CD14-positive monocyte (primary cell): ENCODE data around the gene RAB4B. TPM values are rescaled to one million over a fixed set of nuclear protein-coding genes. Genes with fewer than 3 reads are reported as not detected.
"Not testable (repeated sequence)": the region's sequence is repeated elsewhere in the genome, so short reads cannot be mapped to it uniquely, and the experiment has no call there.

Experiments used
- DNase-seq, 3 donors: peaks; one replicate each; pipeline ENCODE4 v3.0.0-alpha.2; 2011 to 2022
- H2AFZ ChIP-seq: 2 replicates; pipeline ENCODE4 v1.6.0; 2012; ENCODE audit warnings: mild to moderate bottlenecking, low read depth, low read length, inconsistent platforms; ENCODE audit not compliant: insufficient read depth, poor library complexity, severe bottlenecking
- H3K27ac ChIP-seq, 2 donors: 1 replicate in 1 of 2; 2 replicates in 1 of 2; pipeline ENCODE4 v1.5.1; 2012 to 2013; ENCODE audit warnings: low read length in 2 of 2, control low read depth in 1 of 2, inconsistent platforms in 1 of 2, low read depth in 1 of 2, mild to moderate bottlenecking in 1 of 2
- H3K27me3 ChIP-seq, 2 donors: one replicate each; pipeline versions ENCODE4 v1.6.0 to v1.6.1; 2011 to 2013; ENCODE audit warnings: low read length in 2 of 2; ENCODE audit not compliant: control insufficient read depth in 2 of 2, insufficient read depth in 2 of 2
- H3K36me3 ChIP-seq, 2 donors: replicated peaks in 1 of 2; 1 replicate in 1 of 2; 2 replicates in 1 of 2; pipeline versions ENCODE4 v1.5.1 to v1.6.1; 2012 to 2013; ENCODE audit warnings: low read length in 2 of 2, control low read depth in 1 of 2, inconsistent platforms in 1 of 2, mild to moderate bottlenecking in 1 of 2; ENCODE audit not compliant: insufficient read depth in 2 of 2, control insufficient read depth in 1 of 2
- H3K4me1 ChIP-seq, 2 donors: 1 replicate in 1 of 2; 2 replicates in 1 of 2; pipeline versions ENCODE4 v1.5.1 to v1.6.1; 2012 to 2013; ENCODE audit warnings: low read length in 2 of 2, control low read depth in 1 of 2, inconsistent platforms in 1 of 2, mild to moderate bottlenecking in 1 of 2, moderate library complexity in 1 of 2; ENCODE audit not compliant: insufficient read depth in 2 of 2, control insufficient read depth in 1 of 2
- H3K4me2 ChIP-seq: replicated peaks from 2 replicates; pipeline ENCODE3; 2012; ENCODE audit warnings: low read length, moderate library complexity, mild to moderate bottlenecking; ENCODE audit not compliant: poor library complexity, severe bottlenecking; ENCODE audit errors: extremely low read depth
- H3K4me3 ChIP-seq, 3 experiments: fragments of 200-600 bp in 1 of 3; sonication (generic) in 1 of 3; replicated peaks in 1 of 3; 1 replicate in 2 of 3; 2 replicates in 1 of 3; pipeline ENCODE4 v1.5.1; 2011 to 2013; ENCODE audit warnings: low read length in 3 of 3, mild to moderate bottlenecking in 3 of 3, control low read depth in 2 of 3, low read depth in 2 of 3, inconsistent platforms in 1 of 3, moderate library complexity in 1 of 3
- H3K79me2 ChIP-seq: 2 replicates; pipeline ENCODE4 v1.6.0; 2012; ENCODE audit warnings: mild to moderate bottlenecking, control low read depth, inconsistent platforms, low read length, moderate library complexity; ENCODE audit not compliant: insufficient read depth
- H3K9ac ChIP-seq: 2 replicates; pipeline ENCODE4 v1.6.0; 2017; ENCODE audit warnings: low read length, mild to moderate bottlenecking; ENCODE audit not compliant: insufficient read depth, poor library complexity, severe bottlenecking
- H3K9me3 ChIP-seq, 2 donors: replicated peaks in 1 of 2; 1 replicate in 1 of 2; 2 replicates in 1 of 2; pipeline versions ENCODE4 v1.5.1 to v1.6.1; 2012 to 2013; ENCODE audit warnings: low read length in 2 of 2, control low read depth in 1 of 2; ENCODE audit not compliant: control insufficient read depth in 1 of 2, insufficient read depth in 1 of 2
- H4K20me1 ChIP-seq: 2 replicates; pipeline ENCODE4 v1.6.0; 2012; ENCODE audit warnings: mild to moderate bottlenecking, low read length, control low read depth, moderate library complexity; ENCODE audit not compliant: insufficient read depth
- H3K27ac Mint-ChIP-seq, 7 donors: one replicate each; pipeline ENCODE4 v1.8.0; 2020; ENCODE audit warnings: mild to moderate bottlenecking in 7 of 7, mixed read lengths in 7 of 7, moderate library complexity in 6 of 7, inconsistent platforms in 2 of 7
- H3K27me3 Mint-ChIP-seq, 3 donors: one replicate each; pipeline ENCODE4 v1.8.0; 2021 to 2022; ENCODE audit warnings: low read depth in 3 of 3, mild to moderate bottlenecking in 3 of 3, mixed read lengths in 3 of 3, moderate library complexity in 3 of 3, inconsistent platforms in 1 of 3
- H3K36me3 Mint-ChIP-seq, 2 donors: one replicate each; pipeline ENCODE4 v1.8.0; 2020; ENCODE audit warnings: mixed read lengths in 2 of 2, inconsistent platforms in 1 of 2, mild to moderate bottlenecking in 1 of 2
- H3K4me1 Mint-ChIP-seq: one replicate; pipeline ENCODE4 v1.8.0; 2020; ENCODE audit warnings: mild to moderate bottlenecking, mixed read lengths
- H3K4me3 Mint-ChIP-seq, 2 donors: one replicate each; pipeline ENCODE4 v1.8.0; 2020; ENCODE audit warnings: mild to moderate bottlenecking in 2 of 2, mixed read lengths in 2 of 2, moderate library complexity in 1 of 2
- H3K9me3 Mint-ChIP-seq, 7 donors: one replicate each; pipeline ENCODE4 v1.8.0; 2020 to 2022; ENCODE audit warnings: mixed read lengths in 7 of 7, mild to moderate bottlenecking in 6 of 7, moderate library complexity in 6 of 7, inconsistent platforms in 2 of 7
- WGBS: methylation state at CpG from one replicate; pipeline ENCODE4 v1.1.5; 2013; ENCODE audit warnings: missing lambda C conversion rate; ENCODE audit not compliant: insufficient coverage; 5-methylcytosine and 5-hydroxymethylcytosine counted together
- intact Hi-C, 2 donors: fragments of 100-400 bp; cut with micrococcal nuclease; formaldehyde crosslinking; loops; one replicate each; pipeline versions ENCODE4 v1.15.0 to v1.15.1; 2023
- polyA plus RNA-seq, 3 donors: library from polyadenylated mRNA; depleted of rRNA in 1 of 3; unstranded in 2 of 3; stranded (reverse) in 1 of 3; fragments of 300-500 nt in 2 of 3; fragments of >200 nt in 1 of 3; fragmentation: Illumina TruSeq in 2 of 3; gene quantifications; 1 replicate in 2 of 3; 2 replicates in 1 of 3; pipeline ENCODE4 v1.2.3, GENCODE V29; 2012 to 2021
- TF ChIP-seq, protein P1 (sequence below): fragments of 200-600 bp; IDR thresholded peaks from one replicate; pipeline ENCODE4 v1.8.0; 2022; ENCODE audit warnings: antibody characterized with exemption, mild to moderate bottlenecking

Gene RAB4B
- polyA plus RNA-seq, 3 donors = 89.4 to 132 (median 108) TPM

DNA sequence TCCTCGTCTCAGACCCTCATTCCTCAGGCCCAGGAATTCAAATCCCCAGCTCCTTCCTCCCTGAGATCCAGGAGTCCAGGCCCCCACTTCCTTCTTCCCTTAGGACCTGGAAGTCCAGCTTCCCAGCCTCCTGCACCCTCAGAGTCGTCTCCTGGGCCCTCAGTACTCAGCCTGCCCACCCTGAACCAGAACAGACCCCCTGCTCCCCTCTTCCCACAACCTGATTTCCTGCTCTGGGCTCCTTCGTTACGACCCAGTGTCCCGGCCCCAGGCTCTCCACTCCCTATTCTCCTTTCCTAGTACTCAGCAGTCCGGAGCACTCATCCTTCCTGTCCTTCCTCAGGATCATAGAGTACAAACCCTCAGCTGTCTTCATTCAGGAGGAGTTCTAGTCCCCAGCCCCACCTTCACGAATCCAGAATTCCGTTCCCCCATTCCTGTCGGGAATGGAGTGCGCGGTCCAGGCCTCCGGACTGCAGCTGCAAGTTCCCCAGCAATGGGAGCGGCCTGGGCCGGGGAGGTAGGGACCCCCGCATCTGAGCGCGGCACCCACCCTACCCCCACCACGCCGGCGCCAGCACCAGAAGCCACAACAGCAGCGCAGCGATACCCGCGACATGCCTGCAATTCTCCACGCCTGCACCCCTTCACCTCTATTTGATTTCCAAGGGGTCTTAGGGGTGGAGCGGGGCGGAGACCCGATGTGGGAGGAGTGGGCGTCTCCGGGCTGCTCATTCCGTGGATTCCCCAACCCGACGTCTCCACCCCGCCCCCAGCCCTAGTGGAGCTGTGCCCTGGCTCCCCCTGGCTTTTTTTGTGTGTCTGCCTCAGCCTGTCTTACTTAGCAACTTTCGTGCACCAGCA is 33.7 kb downstream of the RAB4B start:
- peaks cover 18% of the 10 kb centered on the region for H3K79me2 ChIP-seq
- TF ChIP-seq, protein P1, sequence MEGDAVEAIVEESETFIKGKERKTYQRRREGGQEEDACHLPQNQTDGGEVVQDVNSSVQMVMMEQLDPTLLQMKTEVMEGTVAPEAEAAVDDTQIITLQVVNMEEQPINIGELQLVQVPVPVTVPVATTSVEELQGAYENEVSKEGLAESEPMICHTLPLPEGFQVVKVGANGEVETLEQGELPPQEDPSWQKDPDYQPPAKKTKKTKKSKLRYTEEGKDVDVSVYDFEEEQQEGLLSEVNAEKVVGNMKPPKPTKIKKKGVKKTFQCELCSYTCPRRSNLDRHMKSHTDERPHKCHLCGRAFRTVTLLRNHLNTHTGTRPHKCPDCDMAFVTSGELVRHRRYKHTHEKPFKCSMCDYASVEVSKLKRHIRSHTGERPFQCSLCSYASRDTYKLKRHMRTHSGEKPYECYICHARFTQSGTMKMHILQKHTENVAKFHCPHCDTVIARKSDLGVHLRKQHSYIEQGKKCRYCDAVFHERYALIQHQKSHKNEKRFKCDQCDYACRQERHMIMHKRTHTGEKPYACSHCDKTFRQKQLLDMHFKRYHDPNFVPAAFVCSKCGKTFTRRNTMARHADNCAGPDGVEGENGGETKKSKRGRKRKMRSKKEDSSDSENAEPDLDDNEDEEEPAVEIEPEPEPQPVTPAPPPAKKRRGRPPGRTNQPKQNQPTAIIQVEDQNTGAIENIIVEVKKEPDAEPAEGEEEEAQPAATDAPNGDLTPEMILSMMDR = no peak
- peak overlapping the region in 6 of 7 donors; percentile 12 to 97 (median 72) for H3K27ac Mint-ChIP-seq
- peaks cover 25 to 31% of the 10 kb centered on the region in 2 donors for H3K36me3 Mint-ChIP-seq
- no peak for DNase-seq
- peak overlapping the region; percentile 63 for H2AFZ ChIP-seq
- H3K9ac ChIP-seq = no peak overlapping the region
- H3K4me1 Mint-ChIP-seq = peaks cover 46% of the 10 kb centered on the region
- no peaks in the 10 kb centered on the region for H3K9me3 ChIP-seq
- H3K27me3 Mint-ChIP-seq = peaks cover 11 to 30% (median 22%) of the 10 kb centered on the region in 3 donors
- H4K20me1 ChIP-seq = peaks cover 34% of the 10 kb centered on the region
- H3K4me3 Mint-ChIP-seq = peak overlapping the region; percentile 89 to 95
- peak overlapping the region; percentile 54 to 78 (median 59) for H3K4me3 ChIP-seq
- H3K4me2 ChIP-seq = peak overlapping the region; percentile 69
- WGBS = 0% methylated on average over 12 of the region's 35 CpGs
- intact Hi-C loops = loop anchor here (5.0 kb wide), 2 partner anchors 34 to 321 kb away; partner anchors contain the start of genes MIA (in 1 of the 2) and RAB4B (in 1 of the 2)
- H3K27me3 ChIP-seq = peaks cover 0 to 5% of the 10 kb centered on the region in 2 donors
- H3K36me3 ChIP-seq = peaks cover 23 to 28% of the 10 kb centered on the region in 2 donors
- peak overlapping the region in 1 of 2 donors; percentile 31 for H3K27ac ChIP-seq
- H3K4me1 ChIP-seq = peaks cover 25 to 36% of the 10 kb centered on the region in 2 donors
- peaks cover 0 to 1% (median 0%) of the 10 kb centered on the region in 7 donors for H3K9me3 Mint-ChIP-seq

- 96% methylated on average over 6 of the region's 7 CpGs for WGBS
- not testable (repeated sequence) for H3K27ac ChIP-seq, H3K9ac ChIP-seq, H2AFZ ChIP-seq, H3K4me2 ChIP-seq, H3K4me3 ChIP-seq, H3K9me3 Mint-ChIP-seq, H3K27me3 ChIP-seq, H3K9me3 ChIP-seq, DNase-seq, H3K27ac Mint-ChIP-seq, H3K79me2 ChIP-seq
- Histone ChIP-seq H3K4me1 (peaks cover 24 to 31% of the 10 kb centered on the region in 2 donors), H3K36me3 (peaks cover 17 to 21% of the 10 kb centered on the region in 2 donors), H4K20me1 (peaks cover 25% of the 10 kb centered on the region)
- H3K4me3 Mint-ChIP-seq = peak overlapping the region; percentile 89 to 95
- peaks cover 19 to 25% of the 10 kb centered on the region in 2 donors for H3K36me3 Mint-ChIP-seq
- intact Hi-C loops = loop anchor here (5.0 kb wide), 2 partner anchors 35 to 320 kb away; partner anchors contain the start of genes MIA (in 1 of the 2) and RAB4B (in 1 of the 2)
- peaks cover 10 to 30% (median 22%) of the 10 kb centered on the region in 3 donors for H3K27me3 Mint-ChIP-seq
- peaks cover 45% of the 10 kb centered on the region for H3K4me1 Mint-ChIP-seq
Measured at GRCh38 chr19:40812571-40812970, 34.5 kb downstream of the RAB4B start.
